Nephron (organoid): ENCODE data around the gene ZMYM4.
"Not testable (repeated sequence)": the region's sequence is repeated elsewhere in the genome, so short reads cannot be mapped to it uniquely, and the experiment has no call there.

Source experiments
- H3K27ac Mint-ChIP-seq, 3 experiments: 2 replicates each; pipeline ENCODE4 v1.8.0; 2020; ENCODE audit warnings: mixed read lengths in 3 of 3, mild to moderate bottlenecking in 2 of 3, moderate library complexity in 1 of 3
- H3K27me3 Mint-ChIP-seq: 2 replicates; pipeline ENCODE4 v1.8.0; 2021; ENCODE audit warnings: low read depth, mild to moderate bottlenecking, moderate library complexity, mixed read lengths
- H3K36me3 Mint-ChIP-seq: 2 replicates; pipeline ENCODE4 v1.8.0; 2020; ENCODE audit warnings: low read depth, mixed read lengths
- H3K4me1 Mint-ChIP-seq: 2 replicates; pipeline ENCODE4 v1.8.0; 2020; ENCODE audit warnings: mixed read lengths
- H3K4me3 Mint-ChIP-seq, 3 experiments: 2 replicates each; pipeline ENCODE4 v1.8.0; 2020; ENCODE audit warnings: mild to moderate bottlenecking in 3 of 3, mixed read lengths in 3 of 3, moderate library complexity in 2 of 3
- H3K9me3 Mint-ChIP-seq: 2 replicates; pipeline ENCODE4 v1.8.0; 2020; ENCODE audit warnings: mixed read lengths
- TF ChIP-seq, protein P1 (sequence below), 3 experiments: fragments of 200-600 bp; sonication (generic); IDR thresholded peaks; one replicate each; pipeline ENCODE4 v1.5.0; 2021; ENCODE audit warnings: antibody characterized with exemption in 3 of 3; ENCODE audit not compliant: unreplicated experiment in 3 of 3

ZMYM4 gene

DNA sequence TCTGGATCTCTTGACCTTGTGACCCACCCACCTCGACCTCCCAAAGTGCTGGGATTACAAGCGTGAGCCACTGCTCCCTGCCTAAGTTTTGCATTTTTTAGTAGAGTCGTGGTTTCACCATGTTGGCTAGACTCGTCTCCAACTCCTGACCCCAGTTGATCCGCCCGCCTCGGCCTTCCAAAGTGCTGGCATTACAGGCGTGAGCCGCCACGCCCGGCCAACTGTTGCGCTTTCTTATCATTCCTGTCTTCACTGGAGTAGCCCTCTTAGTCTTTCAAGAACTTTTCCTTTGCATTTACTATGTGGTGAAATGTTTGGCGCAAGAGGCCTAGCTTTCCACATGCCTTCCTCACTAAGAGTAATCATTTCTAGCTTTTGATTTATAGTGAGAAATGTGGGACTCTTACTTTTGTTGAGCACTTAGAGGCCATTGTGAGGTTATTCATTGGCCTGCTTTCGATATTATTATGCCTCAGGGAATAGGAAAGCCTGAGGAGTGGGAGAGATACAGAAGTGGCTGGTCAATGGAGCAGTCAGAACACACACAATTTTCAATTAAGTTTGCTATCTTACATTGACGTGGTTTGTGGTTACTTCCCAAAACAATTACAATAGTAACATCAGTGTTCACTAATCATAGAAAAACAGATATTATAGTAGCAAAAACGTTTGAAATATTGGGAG lies 111.0 kb downstream of the ZMYM4 start:
- Mint-ChIP-seq H3K4me1 (no peaks in the 10 kb centered on the region), H3K27me3 (no peaks in the 10 kb centered on the region), H3K27ac (no peak overlapping the region), H3K4me3 (no peak overlapping the region), H3K9me3 (no peaks in the 10 kb centered on the region), H3K36me3 (peaks cover 46% of the 10 kb centered on the region)
- TF ChIP-seq, protein P1, sequence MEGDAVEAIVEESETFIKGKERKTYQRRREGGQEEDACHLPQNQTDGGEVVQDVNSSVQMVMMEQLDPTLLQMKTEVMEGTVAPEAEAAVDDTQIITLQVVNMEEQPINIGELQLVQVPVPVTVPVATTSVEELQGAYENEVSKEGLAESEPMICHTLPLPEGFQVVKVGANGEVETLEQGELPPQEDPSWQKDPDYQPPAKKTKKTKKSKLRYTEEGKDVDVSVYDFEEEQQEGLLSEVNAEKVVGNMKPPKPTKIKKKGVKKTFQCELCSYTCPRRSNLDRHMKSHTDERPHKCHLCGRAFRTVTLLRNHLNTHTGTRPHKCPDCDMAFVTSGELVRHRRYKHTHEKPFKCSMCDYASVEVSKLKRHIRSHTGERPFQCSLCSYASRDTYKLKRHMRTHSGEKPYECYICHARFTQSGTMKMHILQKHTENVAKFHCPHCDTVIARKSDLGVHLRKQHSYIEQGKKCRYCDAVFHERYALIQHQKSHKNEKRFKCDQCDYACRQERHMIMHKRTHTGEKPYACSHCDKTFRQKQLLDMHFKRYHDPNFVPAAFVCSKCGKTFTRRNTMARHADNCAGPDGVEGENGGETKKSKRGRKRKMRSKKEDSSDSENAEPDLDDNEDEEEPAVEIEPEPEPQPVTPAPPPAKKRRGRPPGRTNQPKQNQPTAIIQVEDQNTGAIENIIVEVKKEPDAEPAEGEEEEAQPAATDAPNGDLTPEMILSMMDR (IDR thresholded peaks at IDR 0.05; ENCODE audit: unreplicated experiment in 3 of 3): no peak

DNA sequence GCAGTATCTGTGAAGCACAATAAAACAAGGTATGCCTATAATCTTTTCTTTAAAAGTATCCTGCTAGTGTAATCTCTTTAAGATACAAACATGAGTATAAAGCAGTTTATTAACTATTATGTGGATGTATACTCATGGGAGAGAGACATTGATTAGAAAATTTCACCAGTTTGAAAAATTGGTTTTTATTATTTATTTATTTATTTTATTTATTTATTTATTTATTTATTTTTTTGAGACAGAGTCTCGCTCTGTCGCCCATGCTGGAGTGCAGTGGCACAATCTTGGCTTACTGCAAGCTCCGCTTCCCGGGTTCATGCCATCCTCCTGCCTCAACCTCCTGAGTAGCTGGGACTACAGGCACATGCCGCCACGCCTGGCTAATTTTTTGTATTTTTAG lies 111.6 kb downstream of the ZMYM4 start:
- H3K4me1 Mint-ChIP-seq, H3K27me3 Mint-ChIP-seq, H3K27ac Mint-ChIP-seq, H3K4me3 Mint-ChIP-seq, H3K9me3 Mint-ChIP-seq: not testable (repeated sequence)
- peaks cover 40% of the 10 kb centered on the region for H3K36me3 Mint-ChIP-seq

DNA sequence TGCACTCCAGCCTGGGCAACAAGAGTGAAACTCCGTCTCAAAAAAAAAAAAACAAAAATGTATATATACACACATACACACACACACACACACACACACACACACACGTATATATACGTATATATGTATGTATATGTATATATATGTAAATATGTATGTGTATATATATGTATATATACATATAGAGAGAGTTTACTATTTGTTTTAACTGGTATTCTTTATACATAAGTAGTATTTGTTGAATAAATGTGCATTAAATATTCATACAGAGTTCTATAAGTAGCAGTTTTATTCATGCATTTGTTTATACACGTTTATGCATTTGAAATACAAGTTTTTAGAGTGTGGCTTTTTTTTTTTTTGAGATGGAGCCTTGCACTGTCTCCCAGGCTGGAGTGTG lies 113.6 kb downstream of the ZMYM4 start:
- TF ChIP-seq, protein P1 (IDR thresholded peaks at IDR 0.05; ENCODE audit: unreplicated experiment in 3 of 3): no peak
- no peak overlapping the region for H3K4me3 Mint-ChIP-seq
- no peak overlapping the region for H3K27ac Mint-ChIP-seq
- no peaks in the 10 kb centered on the region for H3K9me3 Mint-ChIP-seq
- H3K4me1 Mint-ChIP-seq: no peaks in the 10 kb centered on the region
- H3K27me3 Mint-ChIP-seq: peaks cover 3% of the 10 kb centered on the region
- peaks cover 53% of the 10 kb centered on the region for H3K36me3 Mint-ChIP-seq

DNA sequence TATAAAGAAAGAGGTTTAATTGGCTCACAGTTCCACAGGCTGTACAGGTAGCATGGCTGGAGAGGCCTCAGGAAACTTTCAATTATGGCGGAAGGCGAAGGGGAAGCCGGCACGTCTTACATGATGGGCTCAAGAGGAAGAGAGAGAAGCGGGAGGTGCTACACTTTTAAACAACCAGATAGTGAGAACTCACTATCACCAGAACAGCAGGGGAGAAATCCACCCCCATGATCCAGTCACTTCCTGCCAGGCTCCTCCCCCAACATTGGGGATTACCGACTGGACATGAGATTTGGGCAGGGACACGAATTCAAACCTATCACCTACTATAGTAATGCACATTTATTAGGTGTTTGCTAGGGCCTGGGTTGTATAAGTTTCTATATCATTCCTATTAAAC lies 117.8 kb downstream of the ZMYM4 start:
- Mint-ChIP-seq H3K4me1 (no peaks in the 10 kb centered on the region), H3K27ac (no peak overlapping the region), H3K27me3 (peaks cover 3% of the 10 kb centered on the region), H3K4me3 (no peak overlapping the region), H3K9me3 (no peaks in the 10 kb centered on the region), H3K36me3 (peaks cover 56% of the 10 kb centered on the region)
- TF ChIP-seq, protein P1 (IDR thresholded peaks at IDR 0.05; ENCODE audit: unreplicated experiment in 3 of 3): no peak

DNA sequence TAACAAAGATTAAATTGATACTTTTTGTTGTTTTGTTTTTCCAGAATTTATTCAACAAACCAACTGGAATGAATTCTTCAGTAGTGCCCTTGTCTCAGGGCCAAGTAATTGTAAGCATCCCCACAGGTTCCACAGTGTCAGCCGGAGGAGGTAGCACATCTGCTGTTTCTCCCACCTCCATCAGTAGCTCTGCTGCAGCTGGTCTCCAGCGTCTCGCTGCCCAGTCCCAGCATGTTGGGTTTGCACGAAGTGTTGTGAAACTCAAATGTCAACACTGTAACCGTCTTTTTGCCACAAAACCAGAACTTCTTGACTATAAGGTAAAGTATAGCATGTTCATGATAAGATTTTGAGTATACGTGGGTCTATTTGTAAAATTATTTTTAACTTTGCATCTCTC lies 118.5 kb downstream of the ZMYM4 start:
- H3K4me3 Mint-ChIP-seq: no peak overlapping the region
- H3K4me1 Mint-ChIP-seq: no peaks in the 10 kb centered on the region
- H3K27me3 Mint-ChIP-seq: peaks cover 3% of the 10 kb centered on the region
- H3K36me3 Mint-ChIP-seq: peaks cover 53% of the 10 kb centered on the region
- TF ChIP-seq, protein P1 (IDR thresholded peaks at IDR 0.05; ENCODE audit: unreplicated experiment in 3 of 3): no peak
- no peaks in the 10 kb centered on the region for H3K9me3 Mint-ChIP-seq
- no peak overlapping the region for H3K27ac Mint-ChIP-seq

DNA sequence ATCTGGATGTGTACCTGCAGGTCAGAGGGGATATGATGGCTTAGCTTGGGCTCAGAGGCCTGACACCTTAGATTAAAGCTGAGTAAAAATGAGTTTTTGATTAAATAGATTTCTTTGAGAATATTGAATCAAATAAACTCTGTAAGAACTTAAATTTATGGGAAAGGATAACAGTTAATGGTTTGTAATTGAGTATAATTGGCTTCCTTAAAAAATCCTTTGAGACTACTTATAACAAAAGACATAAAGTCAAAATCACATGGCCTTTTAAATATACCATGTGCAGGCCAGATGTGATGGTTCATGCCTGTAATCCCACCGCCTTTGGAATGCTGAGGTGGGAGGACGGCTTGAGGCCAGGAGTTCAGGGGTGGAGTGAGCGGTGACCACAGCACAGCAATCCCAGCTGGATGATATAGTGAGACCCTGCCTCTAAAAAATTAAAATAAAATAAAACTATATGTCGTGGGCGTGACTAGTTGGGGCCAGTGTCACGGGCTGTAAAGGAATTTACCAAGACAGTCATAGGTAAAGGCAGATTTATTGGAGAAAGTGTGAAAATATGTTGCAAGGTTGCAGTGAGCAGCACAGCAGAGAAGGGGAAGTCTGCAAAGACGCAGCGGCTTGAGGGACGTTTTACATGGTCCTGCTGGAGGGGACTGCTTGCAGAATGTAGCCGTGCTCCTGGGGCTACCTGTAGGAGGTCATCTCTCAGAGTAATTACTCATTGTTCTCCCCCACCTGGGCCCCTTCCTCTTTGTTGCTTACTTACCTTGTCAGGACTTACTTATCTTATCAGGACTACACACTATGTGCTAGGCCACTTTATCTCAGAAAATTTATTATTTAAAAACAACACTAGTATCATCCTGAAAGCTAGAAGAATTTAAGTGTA lies 122.3 kb downstream of the ZMYM4 start:
- peaks cover 3% of the 10 kb centered on the region for H3K27me3 Mint-ChIP-seq
- TF ChIP-seq, protein P1 (IDR thresholded peaks at IDR 0.05; ENCODE audit: unreplicated experiment in 3 of 3): no peak
- H3K9me3 Mint-ChIP-seq: no peaks in the 10 kb centered on the region
- peak overlapping the region in 2 of 3 experiments; percentile 33 to 84 for H3K27ac Mint-ChIP-seq
- H3K36me3 Mint-ChIP-seq: peaks cover 65% of the 10 kb centered on the region
- no peak overlapping the region for H3K4me3 Mint-ChIP-seq
- no peaks in the 10 kb centered on the region for H3K4me1 Mint-ChIP-seq
